K562 (cell line): ENCODE measurements around the gene EHBP1. TPM values are rescaled to one million over a fixed set of nuclear protein-coding genes. Genes with fewer than 3 reads are reported as not detected.

ENCODE experiments used
- ATAC-seq: fragments of 200-7000 bp; cut with Tn5 transposase; 3 replicates; pipeline ENCODE4 v1.9.1; 2020; ENCODE audit warnings: moderate library complexity
- BruUV-seq: library from RNA; stranded (reverse); fragments of 400-500 nt; replicated peaks from 2 replicates; lab custom pipeline; 2021; lab: Mats Ljungman, UMichigan
- CTCF ChIA-PET: fragments of 300-600 bp; formaldehyde crosslinking; extraction: SDS; loops from one replicate; lab custom pipeline; 2021; ENCODE audit warnings: low intra/inter-chr PET ratio; lab: Yijun Ruan, JAX
- POLR2A ChIA-PET: fragments of 300-600, 350-650 bp; sonication (Branson Sonifier 250); formaldehyde crosslinking; extraction: SDS; loops from one replicate; lab custom pipeline; 2021; ENCODE audit warnings: antibody characterized with exemption, inconsistent platforms; lab: Yijun Ruan, JAX
- DNase-seq, 4 experiments: peaks; one replicate each; pipeline versions ENCODE4 v3.0.0 to v3.0.0-alpha.2; 2011 to 2018; ENCODE audit warnings: low spot score in 3 of 4, mixed read lengths in 3 of 4; ENCODE audit errors: extremely low read depth in 1 of 4
- FAIRE-seq: peaks from 2 replicates; lab custom pipeline; 2011; peaks lifted over from hg19 to GRCh38; lab: Jason Lieb, UNC
- H2AFZ ChIP-seq: 2 replicates; pipeline ENCODE4 v1.6.0; 2011; ENCODE audit warnings: low read depth, low read length, control low read depth, inconsistent platforms
- H3K27ac ChIP-seq: fragments of 200-600 bp; 3 replicates; pipeline ENCODE4 v1.8.0; 2011; ENCODE audit warnings: low read depth, mild to moderate bottlenecking, control low read depth, inconsistent platforms, low read length, moderate library complexity, mixed read lengths; ENCODE audit errors: extremely low read depth
- H3K27me3 ChIP-seq, 2 experiments: fragments of 300-600 bp in 1 of 2; 2 replicates in 1 of 2; 3 replicates in 1 of 2; pipeline versions ENCODE4 v1.6.0 to v1.8.0; 2011; ENCODE audit warnings: inconsistent platforms in 2 of 2, low read length in 2 of 2, mild to moderate bottlenecking in 1 of 2, mixed read lengths in 1 of 2, moderate library complexity in 1 of 2; ENCODE audit not compliant: control insufficient read depth in 2 of 2, insufficient read depth in 2 of 2
- H3K36me3 ChIP-seq: fragments of 300-600 bp; 3 replicates; pipeline ENCODE4 v1.8.0; 2011; ENCODE audit warnings: mild to moderate bottlenecking, low read length, inconsistent platforms; ENCODE audit not compliant: control insufficient read depth, insufficient read depth
- H3K4me1 ChIP-seq, 2 experiments: fragments of 200-600 bp in 1 of 2; replicated peaks in 1 of 2; 2 replicates in 1 of 2; 3 replicates in 1 of 2; pipeline versions ENCODE4 v1.5.1 to v1.8.0; 2011; ENCODE audit warnings: inconsistent platforms in 2 of 2, low read length in 2 of 2, mild to moderate bottlenecking in 1 of 2, mixed read lengths in 1 of 2, moderate library complexity in 1 of 2; ENCODE audit not compliant: control insufficient read depth in 2 of 2, insufficient read depth in 2 of 2
- H3K4me2 ChIP-seq: 2 replicates; pipeline ENCODE4 v1.6.1; 2011; ENCODE audit warnings: low read length, control low read depth, inconsistent platforms, mixed read lengths; ENCODE audit not compliant: insufficient read depth
- H3K4me3 ChIP-seq: fragments of 200-600 bp; sonication (generic), shearing (Covaris generic); 2 replicates; pipeline ENCODE4 v1.5.1; 2016; ENCODE audit warnings: control low read depth, inconsistent platforms
- H3K79me2 ChIP-seq: fragments of 200-600 bp; 3 replicates; pipeline ENCODE4 v1.8.0; 2011; ENCODE audit warnings: low read length, inconsistent platforms; ENCODE audit not compliant: control insufficient read depth, insufficient read depth
- H3K9ac ChIP-seq, 2 experiments: 2 replicates each; pipeline versions ENCODE4 v1.6.0 to v1.6.1; 2011; ENCODE audit warnings: low read depth in 2 of 2, low read length in 2 of 2, control low read depth in 1 of 2, inconsistent platforms in 1 of 2, mild to moderate bottlenecking in 1 of 2, mixed read lengths in 1 of 2; ENCODE audit not compliant: insufficient read depth in 1 of 2
- H3K9me1 ChIP-seq: one replicate; pipeline ENCODE4 v1.6.0; 2011; ENCODE audit warnings: inconsistent platforms, mild to moderate bottlenecking, low read length, moderate library complexity; ENCODE audit not compliant: control insufficient read depth, insufficient read depth
- H3K9me3 ChIP-seq: replicated peaks from 2 replicates; pipeline ENCODE4 v1.5.1; 2011; ENCODE audit warnings: low read depth, low read length, inconsistent platforms; ENCODE audit not compliant: control insufficient read depth, insufficient read depth
- H4K20me1 ChIP-seq: replicated peaks from 2 replicates; pipeline ENCODE4 v1.6.1; 2011; ENCODE audit warnings: low read length, inconsistent platforms, mixed read lengths; ENCODE audit not compliant: control insufficient read depth, insufficient read depth
- CBX5 ChIP-seq: IDR thresholded peaks from 2 replicates; pipeline ENCODE4 v1.6.1; 2014; ENCODE audit warnings: low read depth, borderline replicate concordance
- NCOA6 ChIP-seq: fragments of 450-650 bp; IDR thresholded peaks from 2 replicates; pipeline ENCODE4 v1.6.1; 2017; ENCODE audit warnings: mild to moderate bottlenecking
- POLR2G ChIP-seq: fragments of 200-400 bp; formaldehyde crosslinking; IDR thresholded peaks from 2 replicates; pipeline ENCODE4 v1.6.1; 2017; ENCODE audit warnings: low read depth, mild to moderate bottlenecking, antibody characterized with exemption, low read length, moderate library complexity
- SRSF1 ChIP-seq: fragments of 200-400 bp; formaldehyde crosslinking; IDR thresholded peaks from 2 replicates; pipeline ENCODE4 v1.6.1; 2017; ENCODE audit warnings: mild to moderate bottlenecking, low read depth, low read length, moderate library complexity
- ZBTB33 ChIP-seq: sonication (generic); formaldehyde crosslinking; IDR thresholded peaks from 2 replicates; pipeline ENCODE4 v1.8.1; 2023; ENCODE audit warnings: mild to moderate bottlenecking, missing genetic modification reagents
- ZNF133 ChIP-seq: fragments of 250-450 bp; sonication (Bioruptor Pico); IDR thresholded peaks from 2 replicates; pipeline ENCODE4 v1.4.0; 2020; ENCODE audit warnings: mild to moderate bottlenecking
- WGBS: fragments of 100-300 bp; shearing (Covaris generic); methylation state at CpG from one replicate; pipeline ENCODE4 v1.1.6; 2016; ENCODE audit warnings: low coverage, mixed read lengths; ENCODE audit not compliant: insufficient coverage; ENCODE audit errors: missing lambda C conversion rate; 5-methylcytosine and 5-hydroxymethylcytosine counted together
- in situ Hi-C: fragments of 300-500 bp; cut with MboI; formaldehyde crosslinking; loops from 4 replicates; pipeline ENCODE4 v1.15.0; 2018; ENCODE audit warnings: inconsistent platforms, mixed read lengths
- intact Hi-C: fragments of 100-400 bp; cut with micrococcal nuclease; formaldehyde crosslinking; loops from 2 replicates; pipeline ENCODE4 v1.14.2; 2022
- polyA plus RNA-seq, 8 experiments: library from polyadenylated mRNA; depleted of rRNA in 4 of 8; stranded (reverse) in 5 of 8; unstranded in 3 of 8; fragments of >200 nt; fragmentation: Nextera tagmentation in 2 of 8; fragmentation: Illumina TruSeq in 1 of 8; extraction: Ambion mirVana in 2 of 8; extraction: Trizol in 1 of 8; gene quantifications; 2 replicates each; pipeline versions ENCODE4 v1.2.1 to v1.2.3, GENCODE V29; 2011 to 2014; ENCODE audit warnings: inconsistent platforms in 1 of 8, missing spikeins in 1 of 8
- total RNA-seq, 7 experiments: library from RNA; depleted of rRNA in 6 of 7; stranded (reverse); fragments of >200 nt in 6 of 7; fragmentation: Illumina TruSeq in 2 of 7; extraction: Trizol in 2 of 7; gene quantifications; 2 replicates each; pipeline versions ENCODE4 v1.2.1 to v1.2.3, GENCODE V29; 2011 to 2021; ENCODE audit warnings: low replicate concordance in 1 of 7
- TF ChIP-seq, protein P1 (sequence below): fragments of 450-650 bp; IDR thresholded peaks from 2 replicates; pipeline ENCODE4 v1.7.0; 2016; ENCODE audit warnings: borderline replicate concordance
- TF ChIP-seq, protein P2 (sequence below): fragments of 250-450 bp; sonication (Bioruptor Pico); IDR thresholded peaks from 2 replicates; pipeline ENCODE4 v1.9.0; 2021; ENCODE audit warnings: mild to moderate bottlenecking, inconsistent platforms

EHBP1 gene
- total and polyA plus RNA-seq, 9 of the 15 experiments (the other 6 are each of a cell fraction or from before 2014, with no cell fraction given) = 8.9 to 26.6 (median 19.3) TPM

GRCh38 chr2:63046961-63047320 is 341.4 kb downstream of the EHBP1 start (continued):
- TF ChIP-seq, protein P1, sequence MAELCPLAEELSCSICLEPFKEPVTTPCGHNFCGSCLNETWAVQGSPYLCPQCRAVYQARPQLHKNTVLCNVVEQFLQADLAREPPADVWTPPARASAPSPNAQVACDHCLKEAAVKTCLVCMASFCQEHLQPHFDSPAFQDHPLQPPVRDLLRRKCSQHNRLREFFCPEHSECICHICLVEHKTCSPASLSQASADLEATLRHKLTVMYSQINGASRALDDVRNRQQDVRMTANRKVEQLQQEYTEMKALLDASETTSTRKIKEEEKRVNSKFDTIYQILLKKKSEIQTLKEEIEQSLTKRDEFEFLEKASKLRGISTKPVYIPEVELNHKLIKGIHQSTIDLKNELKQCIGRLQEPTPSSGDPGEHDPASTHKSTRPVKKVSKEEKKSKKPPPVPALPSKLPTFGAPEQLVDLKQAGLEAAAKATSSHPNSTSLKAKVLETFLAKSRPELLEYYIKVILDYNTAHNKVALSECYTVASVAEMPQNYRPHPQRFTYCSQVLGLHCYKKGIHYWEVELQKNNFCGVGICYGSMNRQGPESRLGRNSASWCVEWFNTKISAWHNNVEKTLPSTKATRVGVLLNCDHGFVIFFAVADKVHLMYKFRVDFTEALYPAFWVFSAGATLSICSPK = no peak
- TF ChIP-seq NCOA6 (no peak), CBX5 (no peak), ZNF133 (CRISPR knock-in tag) (no peak), SRSF1 (no peak)

GRCh38 chr2:63047321-63048279 is 342.1 kb downstream of the EHBP1 start:
- intact Hi-C loops = no loop called here
- H3K4me2 ChIP-seq = no peak overlapping the region
- CTCF ChIA-PET = no interaction called here

More at GRCh38 chr2:63047321-63048279, 342.1 kb downstream of the EHBP1 start:
- Histone ChIP-seq H3K4me1 (peaks cover 2 to 33% of the 10 kb centered on the region in 2 experiments; a peak in 4 of 5 replicates), H2AFZ (no peak overlapping the region), H3K36me3 (peaks cover 2% of the 10 kb centered on the region; the same call in 2 of the 3 replicates), H3K27me3 (no peaks in the 10 kb centered on the region), H3K4me3 (no peak overlapping the region), H3K9me1 (no peaks in the 10 kb centered on the region), H3K9ac (no peak overlapping the region), H3K27ac (no peak overlapping the region), H4K20me1 (no peaks in the 10 kb centered on the region), H3K9me3 (peaks cover 3% of the 10 kb centered on the region), H3K79me2 (peaks cover 12% of the 10 kb centered on the region; the same call in 2 of the 3 replicates)
- DNase-seq (no peak), FAIRE-seq (no peak), ATAC-seq (no peak)
- TF ChIP-seq ZBTB33 (CRISPR knock-in tag) (peak; percentile 68), POLR2G (peak; percentile 41)
- TF ChIP-seq, protein P2, sequence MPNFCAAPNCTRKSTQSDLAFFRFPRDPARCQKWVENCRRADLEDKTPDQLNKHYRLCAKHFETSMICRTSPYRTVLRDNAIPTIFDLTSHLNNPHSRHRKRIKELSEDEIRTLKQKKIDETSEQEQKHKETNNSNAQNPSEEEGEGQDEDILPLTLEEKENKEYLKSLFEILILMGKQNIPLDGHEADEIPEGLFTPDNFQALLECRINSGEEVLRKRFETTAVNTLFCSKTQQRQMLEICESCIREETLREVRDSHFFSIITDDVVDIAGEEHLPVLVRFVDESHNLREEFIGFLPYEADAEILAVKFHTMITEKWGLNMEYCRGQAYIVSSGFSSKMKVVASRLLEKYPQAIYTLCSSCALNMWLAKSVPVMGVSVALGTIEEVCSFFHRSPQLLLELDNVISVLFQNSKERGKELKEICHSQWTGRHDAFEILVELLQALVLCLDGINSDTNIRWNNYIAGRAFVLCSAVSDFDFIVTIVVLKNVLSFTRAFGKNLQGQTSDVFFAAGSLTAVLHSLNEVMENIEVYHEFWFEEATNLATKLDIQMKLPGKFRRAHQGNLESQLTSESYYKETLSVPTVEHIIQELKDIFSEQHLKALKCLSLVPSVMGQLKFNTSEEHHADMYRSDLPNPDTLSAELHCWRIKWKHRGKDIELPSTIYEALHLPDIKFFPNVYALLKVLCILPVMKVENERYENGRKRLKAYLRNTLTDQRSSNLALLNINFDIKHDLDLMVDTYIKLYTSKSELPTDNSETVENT (CRISPR knock-in tag) = no peak
- POLR2A ChIA-PET = interaction anchor here (0.7 to 1.2 kb wide), 3 partner anchors 18 to 794 kb away, joined by 3 read pairs; no protein-coding TSS in a partner anchor
- BruUV-seq = no TSS peak
- in situ Hi-C loops = no loop called here
- 98% methylated on average over 49 of the region's 71 CpGs for WGBS
